Prostate gland (tissue), 2 donors: ENCODE results near the gene ARFIP1. TPM values are rescaled to one million over a fixed set of nuclear protein-coding genes. Genes with fewer than 3 reads are reported as not detected.

ENCODE experiments used
- DNase-seq: peaks from one replicate; pipeline ENCODE4 v3.0.0-alpha.2; 2019; ENCODE audit warnings: low spot score
- H3K27ac ChIP-seq, 2 donors: fragments of 200-600 bp; sonication (generic); 2 replicates each; pipeline ENCODE4 v1.5.1; 2017 to 2019
- H3K27me3 ChIP-seq: fragments of 200-600 bp; sonication (generic); replicated peaks from 2 replicates; pipeline ENCODE4 v1.5.1; 2019; ENCODE audit not compliant: insufficient read depth
- H3K36me3 ChIP-seq, 2 donors: fragments of 200-600 bp; sonication (generic); 1 replicate in 1 of 2; 2 replicates in 1 of 2; pipeline versions ENCODE4 v1.5.1 to v1.8.1; 2017 to 2019
- H3K4me1 ChIP-seq: fragments of 200-600 bp; sonication (generic); replicated peaks from 2 replicates; pipeline ENCODE4 v1.5.1; 2019
- H3K4me3 ChIP-seq, 2 donors: fragments of 200-600 bp; sonication (generic); 2 replicates each; pipeline ENCODE4 v1.5.1; 2017 to 2019
- H3K9me3 ChIP-seq: fragments of 200-600 bp; sonication (generic); 2 replicates; pipeline ENCODE4 v1.5.1; 2017
- CTCF ChIP-seq, 4 experiments: fragments of 200-600 bp in 2 of 4; fragments of 450-650 bp in 2 of 4; sonication (generic) in 2 of 4; IDR thresholded peaks; 1 replicate in 3 of 4; 2 replicates in 1 of 4; pipeline ENCODE4 v1.5.1; 2016 to 2019; ENCODE audit warnings: antibody characterized with exemption in 4 of 4, mild to moderate bottlenecking in 2 of 4, moderate library complexity in 2 of 4
- POLR2A ChIP-seq: fragments of 450-650 bp; IDR thresholded peaks from one replicate; pipeline ENCODE4 v1.6.1; 2016; ENCODE audit warnings: antibody characterized with exemption, mild to moderate bottlenecking
- POLR2AphosphoS5 ChIP-seq: sonication (generic); formaldehyde crosslinking; IDR thresholded peaks from one replicate; pipeline ENCODE4 v1.6.1; 2017; ENCODE audit warnings: antibody characterized with exemption
- WGBS: methylation state at CpG from one replicate; pipeline ENCODE4 v1.1.5; 2018; 5-methylcytosine and 5-hydroxymethylcytosine counted together
- intact Hi-C: fragments of 100-400 bp; cut with DNase I; formaldehyde crosslinking; loops from one replicate; pipeline ENCODE4 v1.14.2; 2022
- total RNA-seq, 2 donors: library from RNA; depleted of rRNA; stranded (reverse); fragments of >200 nt; gene quantifications; one replicate each; pipeline ENCODE4 v1.1.0, GENCODE V29; 2016

Gene ARFIP1
- total RNA-seq, 2 donors from 2014 or later: 34.7 to 38.9 TPM

GRCh38 chr4:152947311-152947710, 167.6 kb downstream of the ARFIP1 start:
- Histone ChIP-seq H3K9me3 (no peaks in the 10 kb centered on the region), H3K36me3 (no peaks in the 10 kb centered on the region), H3K27me3 (no peaks in the 10 kb centered on the region), H3K4me1 (no peaks in the 10 kb centered on the region), H3K4me3 (no peak overlapping the region), H3K27ac (no peak overlapping the region)
- WGBS: 90% methylated on average over 2 of the region's 2 CpGs
- no peak for DNase-seq
- intact Hi-C loops: no loop called here
- TF ChIP-seq CTCF (IDR thresholded peaks at IDR 0.05): no peak

- WGBS: 93% methylated on average over 8 of the region's 8 CpGs
- intact Hi-C loops: no loop called here
- Histone ChIP-seq H3K27ac (no peak overlapping the region), H3K4me3 (no peak overlapping the region), H3K4me1 (no peaks in the 10 kb centered on the region), H3K36me3 (no peaks in the 10 kb centered on the region), H3K27me3 (no peaks in the 10 kb centered on the region), H3K9me3 (no peaks in the 10 kb centered on the region)
- no peak for DNase-seq
- no peak for TF ChIP-seq POLR2A
- no peak for TF ChIP-seq CTCF (IDR thresholded peaks at IDR 0.05)
- no peak for TF ChIP-seq POLR2AphosphoS5
These were observed 170.2 kb downstream of the ARFIP1 start for GRCh38 chr4:152949930-152950329.

GRCh38 chr4:152950402-152951274, 170.9 kb downstream of the ARFIP1 start:
- DNase-seq: no peak
- Histone ChIP-seq H3K27me3 (no peaks in the 10 kb centered on the region), H3K36me3 (no peaks in the 10 kb centered on the region), H3K4me3 (no peak overlapping the region), H3K27ac (no peak overlapping the region), H3K9me3 (no peaks in the 10 kb centered on the region), H3K4me1 (no peaks in the 10 kb centered on the region)
- TF ChIP-seq CTCF (IDR thresholded peaks at IDR 0.05): no peak
- no peak for TF ChIP-seq POLR2A
- TF ChIP-seq POLR2AphosphoS5: no peak
- 91% methylated on average over 11 of the region's 11 CpGs for WGBS
- intact Hi-C loops: no loop called here

- Histone ChIP-seq H3K4me3 (no peak overlapping the region), H3K27ac (no peak overlapping the region), H3K27me3 (no peaks in the 10 kb centered on the region), H3K9me3 (no peaks in the 10 kb centered on the region), H3K36me3 (no peaks in the 10 kb centered on the region), H3K4me1 (no peaks in the 10 kb centered on the region)
- WGBS: 52% methylated on average over 3 of the region's 3 CpGs
- no peak for DNase-seq
- TF ChIP-seq POLR2AphosphoS5 (no peak), POLR2A (no peak), CTCF (IDR thresholded peaks at IDR 0.05) (no peak)
- intact Hi-C loops: no loop called here
These were observed 171.6 kb downstream of the ARFIP1 start for GRCh38 chr4:152951348-152951747.

GRCh38 chr4:152953514-152953913, 173.8 kb downstream of the ARFIP1 start:
- Histone ChIP-seq H3K27ac (no peak overlapping the region), H3K4me3 (no peak overlapping the region), H3K4me1 (no peaks in the 10 kb centered on the region), H3K27me3 (no peaks in the 10 kb centered on the region), H3K36me3 (no peaks in the 10 kb centered on the region), H3K9me3 (no peaks in the 10 kb centered on the region)
- no peak for DNase-seq
- TF ChIP-seq POLR2AphosphoS5 (no peak), CTCF (IDR thresholded peaks at IDR 0.05) (no peak), POLR2A (no peak)
- intact Hi-C loops: no loop called here
- 94% methylated on average over 3 of the region's 3 CpGs for WGBS
